Activated CD4-positive, alpha-beta T cell treated with anti-CD3 and anti-CD28 coated beads, Interleukin-10, Interleukin-2, amounts not matched to agents 100 ng/mL and 50 ng/mL, durations not matched to agents 16 hours and 8 hours (primary cell): Measurements from ENCODE around the gene SLCO2B1.

ENCODE experiments used
- DNase-seq: peaks from one replicate; pipeline ENCODE4 v3.0.0-alpha.2; 2020

The SLCO2B1 gene

GRCh38 chr11:75229466-75229865, 78.6 kb downstream of the SLCO2B1 start:
- DNase-seq = no peak

- no peak for DNase-seq
These were observed 79.7 kb downstream of the SLCO2B1 start for GRCh38 chr11:75230621-75231020.

- peak; percentile 34 for DNase-seq
These were observed 82.9 kb downstream of the SLCO2B1 start for GRCh38 chr11:75233754-75234172.

- DNase-seq = no peak
These were observed 85.2 kb downstream of the SLCO2B1 start for GRCh38 chr11:75236062-75236461.

GRCh38 chr11:75237050-75237449, 86.1 kb downstream of the SLCO2B1 start:
- no peak for DNase-seq

GRCh38 chr11:75238595-75239440, 87.9 kb downstream of the SLCO2B1 start:
- no peak for DNase-seq

- DNase-seq = no peak
These were observed 88.8 kb downstream of the SLCO2B1 start for GRCh38 chr11:75239531-75240290.

GRCh38 chr11:75240311-75241035, 89.6 kb downstream of the SLCO2B1 start, which contains the start of gene TPBGL:
Gene TPBGL (plus strand): TSS chr11:75240774. CDS start chr11:75241050, 276 bp downstream.
- DNase-seq = peak; percentile 9

GRCh38 chr11:75241036-75241905, 90.4 kb downstream of the SLCO2B1 start:
- DNase-seq = peak; percentile 91

GRCh38 chr11:75241906-75242644, 91.2 kb downstream of the SLCO2B1 start:
- DNase-seq = no peak

GRCh38 chr11:75242722-75243600, 92.1 kb downstream of the SLCO2B1 start:
- DNase-seq = no peak

GRCh38 chr11:75244052-75244814, 93.3 kb downstream of the SLCO2B1 start:
- no peak for DNase-seq

- no peak for DNase-seq
These were observed 94.6 kb downstream of the SLCO2B1 start for GRCh38 chr11:75245356-75246005.

GRCh38 chr11:75246006-75246670, 95.2 kb downstream of the SLCO2B1 start:
- no peak for DNase-seq

GRCh38 chr11:75246671-75247350, 95.9 kb downstream of the SLCO2B1 start:
- no peak for DNase-seq

- no peak for DNase-seq
These were observed 98.0 kb downstream of the SLCO2B1 start for GRCh38 chr11:75248924-75249256.

GRCh38 chr11:75249704-75250103, 98.8 kb downstream of the SLCO2B1 start:
- DNase-seq = no peak

GRCh38 chr11:75254326-75254725, 103.4 kb downstream of the SLCO2B1 start:
- DNase-seq = no peak
